Colonic mucosa (tissue), 4 donors: ENCODE results near the gene CADPS2. TPM values are rescaled to one million over a fixed set of nuclear protein-coding genes. Genes with fewer than 3 reads are reported as not detected.

Experiments
- DNase-seq: peaks from one replicate; pipeline ENCODE4 v3.0.0-alpha.2; 2020
- H3K27ac ChIP-seq: fragments of 200-600 bp; one replicate; pipeline ENCODE4 v1.8.0; 2021
- H3K27me3 ChIP-seq: fragments of 200-600 bp; one replicate; pipeline ENCODE4 v1.8.0; 2021
- H3K36me3 ChIP-seq: fragments of 200-600 bp; one replicate; pipeline ENCODE4 v1.8.0; 2021
- H3K4me1 ChIP-seq: fragments of 200-600 bp; one replicate; pipeline ENCODE4 v1.8.0; 2021; ENCODE audit warnings: mild to moderate bottlenecking
- H3K4me3 ChIP-seq: fragments of 200-600 bp; one replicate; pipeline ENCODE4 v1.8.0; 2021
- H3K9ac ChIP-seq, 2 donors: one replicate each; pipeline ENCODE4 v1.7.0; 2013; ENCODE audit warnings: control low read depth in 2 of 2, low read depth in 2 of 2, low read length in 2 of 2
- H3K9me3 ChIP-seq: fragments of 200-600 bp; one replicate; pipeline ENCODE4 v1.8.0; 2021
- CTCF ChIP-seq: fragments of 200-600 bp; IDR thresholded peaks from one replicate; pipeline ENCODE4 v1.8.0; 2022; ENCODE audit warnings: antibody characterized with exemption, mild to moderate bottlenecking
- intact Hi-C: fragments of 100-400 bp; cut with DNase I; formaldehyde crosslinking; loops from one replicate; pipeline ENCODE4 v1.14.1; 2022
- total RNA-seq, 2 donors: library from RNA; stranded (reverse); fragmentation: NEBNext Ultra II Directional in 1 of 2; extraction: Animal tissue kit (Norgen Biotek cat#: 25700) in 1 of 2; gene quantifications; one replicate each; pipeline ENCODE4 v1.2.1, GENCODE V29; 2021
- donor health status: healthy.
- donor health status: DM: no; HTN: no; CAD: no.
- donor health status: DM: no; HTN: no; CAD: no.

Gene CADPS2
- total RNA-seq, 2 donors from 2014 or later: 13.6 to 15.2 TPM

GRCh38 chr7:122766593-122766992 lies 119.7 kb downstream of the CADPS2 start:
- no peaks in the 10 kb centered on the region for H3K9me3 ChIP-seq
- intact Hi-C loops: no loop called here
- no peak overlapping the region for H3K9ac ChIP-seq
- no peak for DNase-seq
- H3K4me3 ChIP-seq: no peak overlapping the region
- H3K27me3 ChIP-seq: no peaks in the 10 kb centered on the region
- H3K27ac ChIP-seq: no peak overlapping the region
- H3K4me1 ChIP-seq: no peaks in the 10 kb centered on the region
- TF ChIP-seq CTCF: no peak
- H3K36me3 ChIP-seq: no peaks in the 10 kb centered on the region

- TF ChIP-seq CTCF: no peak
- no peak overlapping the region for H3K4me3 ChIP-seq
These were observed 121.4 kb downstream of the CADPS2 start for GRCh38 chr7:122764902-122765301.

GRCh38 chr7:122764020-122764419 lies 122.2 kb downstream of the CADPS2 start:
- Histone ChIP-seq H3K4me3 (no peak overlapping the region), H3K4me1 (no peaks in the 10 kb centered on the region), H3K9ac (no peak overlapping the region), H3K9me3 (no peaks in the 10 kb centered on the region), H3K36me3 (no peaks in the 10 kb centered on the region), H3K27ac (no peak overlapping the region), H3K27me3 (no peaks in the 10 kb centered on the region)
- no peak for TF ChIP-seq CTCF
- intact Hi-C loops: no loop called here
- no peak for DNase-seq

More at GRCh38 chr7:122764902-122765301, 121.4 kb downstream of the CADPS2 start:
- H3K27ac ChIP-seq: no peak overlapping the region
- H3K4me1 ChIP-seq: no peaks in the 10 kb centered on the region
- H3K9ac ChIP-seq: no peak overlapping the region
- DNase-seq: no peak
- no peaks in the 10 kb centered on the region for H3K9me3 ChIP-seq
- no peaks in the 10 kb centered on the region for H3K36me3 ChIP-seq
- H3K27me3 ChIP-seq: no peaks in the 10 kb centered on the region
- intact Hi-C loops: no loop called here

- H3K27me3 ChIP-seq: no peaks in the 10 kb centered on the region
- DNase-seq: no peak
- no peaks in the 10 kb centered on the region for H3K9me3 ChIP-seq
- intact Hi-C loops: no loop called here
- H3K36me3 ChIP-seq: no peaks in the 10 kb centered on the region
- no peak overlapping the region for H3K9ac ChIP-seq
- TF ChIP-seq CTCF: no peak
- H3K4me1 ChIP-seq: no peaks in the 10 kb centered on the region
- H3K4me3 ChIP-seq: no peak overlapping the region
- H3K27ac ChIP-seq: no peak overlapping the region
These were observed 124.2 kb downstream of the CADPS2 start for GRCh38 chr7:122762071-122762470.

- no peak overlapping the region for H3K9ac ChIP-seq
- no peaks in the 10 kb centered on the region for H3K27me3 ChIP-seq
- H3K9me3 ChIP-seq: no peaks in the 10 kb centered on the region
- H3K27ac ChIP-seq: no peak overlapping the region
- H3K4me3 ChIP-seq: no peak overlapping the region
- no peak for TF ChIP-seq CTCF
- H3K4me1 ChIP-seq: no peaks in the 10 kb centered on the region
- H3K36me3 ChIP-seq: no peaks in the 10 kb centered on the region
- no peak for DNase-seq
- intact Hi-C loops: no loop called here
These were observed 127.8 kb downstream of the CADPS2 start for GRCh38 chr7:122758501-122758900.

- H3K9me3 ChIP-seq: no peaks in the 10 kb centered on the region
- H3K9ac ChIP-seq: no peak overlapping the region
- no peak for TF ChIP-seq CTCF
- no peak for DNase-seq
- intact Hi-C loops: no loop called here
- H3K4me3 ChIP-seq: no peak overlapping the region
- no peaks in the 10 kb centered on the region for H3K36me3 ChIP-seq
- no peaks in the 10 kb centered on the region for H3K27me3 ChIP-seq
- no peaks in the 10 kb centered on the region for H3K4me1 ChIP-seq
- H3K27ac ChIP-seq: no peak overlapping the region
These were observed 129.4 kb downstream of the CADPS2 start for GRCh38 chr7:122756860-122757259.
